Endodermal cell (in vitro differentiated cells): ENCODE data around the gene IL11RA. TPM values are rescaled to one million over a fixed set of nuclear protein-coding genes. Genes with fewer than 3 reads are reported as not detected.
A peak's percentile ranks its signal among the peaks of the same experiment; 100 is the strongest.

ENCODE experiments used
- DNase-seq: peaks from one replicate; pipeline ENCODE4 v3.0.0-alpha.2; 2017
- H3K27ac ChIP-seq: 2 replicates; pipeline ENCODE4 v1.5.1; 2013; ENCODE audit warnings: mild to moderate bottlenecking, low read depth, low read length, moderate library complexity
- H3K27me3 ChIP-seq: 2 replicates; pipeline ENCODE4 v1.6.1; 2013; ENCODE audit warnings: mild to moderate bottlenecking, low read length, moderate library complexity; ENCODE audit not compliant: insufficient read depth, control insufficient read depth, poor library complexity, severe bottlenecking
- H3K36me3 ChIP-seq: 2 replicates; pipeline ENCODE4 v1.7.0; 2013; ENCODE audit warnings: mild to moderate bottlenecking, low read length, moderate library complexity; ENCODE audit not compliant: control insufficient read depth, insufficient read depth
- H3K4me1 ChIP-seq: one replicate; pipeline ENCODE4 v1.7.0; 2013; ENCODE audit warnings: low read length; ENCODE audit not compliant: control insufficient read depth, insufficient read depth
- H3K4me3 ChIP-seq: 2 replicates; pipeline ENCODE4 v1.5.1; 2013; ENCODE audit warnings: mild to moderate bottlenecking, low read length, moderate library complexity
- H3K9ac ChIP-seq: 2 replicates; pipeline ENCODE4 v1.6.1; 2013; ENCODE audit warnings: mild to moderate bottlenecking, low read length, moderate library complexity; ENCODE audit not compliant: poor library complexity, severe bottlenecking; ENCODE audit errors: extremely low read depth
- H3K9me3 ChIP-seq: 2 replicates; pipeline ENCODE4 v1.6.1; 2013; ENCODE audit warnings: mild to moderate bottlenecking, low read length, moderate library complexity; ENCODE audit not compliant: control insufficient read depth
- H3K27ac Mint-ChIP-seq: 2 replicates; pipeline ENCODE4 v1.8.0; 2020; ENCODE audit warnings: mixed read lengths
- H3K27me3 Mint-ChIP-seq: 2 replicates; pipeline ENCODE4 v1.8.0; 2021; ENCODE audit warnings: mild to moderate bottlenecking, mixed read lengths; ENCODE audit not compliant: insufficient read depth
- H3K36me3 Mint-ChIP-seq: 2 replicates; pipeline ENCODE4 v1.8.0; 2020; ENCODE audit warnings: low read depth, mixed read lengths
- H3K4me1 Mint-ChIP-seq: 2 replicates; pipeline ENCODE4 v1.8.0; 2020; ENCODE audit warnings: mixed read lengths
- H3K4me3 Mint-ChIP-seq: 2 replicates; pipeline ENCODE4 v1.8.0; 2020; ENCODE audit warnings: mild to moderate bottlenecking, moderate library complexity, mixed read lengths
- H3K9me3 Mint-ChIP-seq: 2 replicates; pipeline ENCODE4 v1.8.0; 2020; ENCODE audit warnings: mild to moderate bottlenecking, mixed read lengths
- CTCF ChIP-seq: fragments of 200-600 bp; sonication (generic); conservative IDR thresholded peaks from 2 replicates; pipeline ENCODE4 v1.5.0; 2021; ENCODE audit warnings: antibody characterized with exemption, mild to moderate bottlenecking
- WGBS, 2 experiments: methylation state at CpG; one replicate each; pipeline versions ENCODE4 v1.1.5 to v1.1.7; 2013; ENCODE audit warnings: missing lambda C conversion rate in 2 of 2, mixed read lengths in 1 of 2; ENCODE audit not compliant: insufficient coverage in 1 of 2, insufficient read length in 1 of 2; 5-methylcytosine and 5-hydroxymethylcytosine counted together
- total RNA-seq, 2 donors: library from RNA; stranded (reverse); fragmentation: NEBNext Ultra II Directional in 1 of 2; extraction: Animal tissue kit (Norgen Biotek cat#: 25700) in 1 of 2; gene quantifications; 2 replicates in 1 of 2; 3 replicates in 1 of 2; pipeline ENCODE4 v1.2.1, GENCODE V29; 2021

The IL11RA gene
- total RNA-seq, 2 donors from 2014 or later = 6.9 to 12.7 TPM

- Histone ChIP-seq H3K27ac (no peak overlapping the region), H3K4me1 (peaks cover 7% of the 10 kb centered on the region), H3K4me3 (peak overlapping the region; percentile 62), H3K36me3 (peaks cover 13% of the 10 kb centered on the region), H3K9me3 (peaks cover 13% of the 10 kb centered on the region), H3K9ac (no peak overlapping the region), H3K27me3 (no peaks in the 10 kb centered on the region)
- H3K9me3 Mint-ChIP-seq = peaks cover 16% of the 10 kb centered on the region
- H3K36me3 Mint-ChIP-seq = peaks cover 20% of the 10 kb centered on the region
- no peak for TF ChIP-seq CTCF
- H3K27me3 Mint-ChIP-seq = peaks cover 9% of the 10 kb centered on the region
- no peak overlapping the region for H3K4me3 Mint-ChIP-seq
- no peak for DNase-seq
- 94 to 96% methylated on average over 3 to 5 of the region's 5 CpGs for WGBS, 2 experiments
- H3K4me1 Mint-ChIP-seq = peaks cover 26% of the 10 kb centered on the region
- no peak overlapping the region for H3K27ac Mint-ChIP-seq
Observed at GRCh38 chr9:34669809-34670562, 18.0 kb downstream of the IL11RA start.

GRCh38 chr9:34671307-34671706 is 19.3 kb downstream of the IL11RA start:
- TF ChIP-seq CTCF = no peak
- Histone ChIP-seq H3K36me3 (peaks cover 13% of the 10 kb centered on the region), H3K27me3 (no peaks in the 10 kb centered on the region), H3K9ac (no peak overlapping the region), H3K4me3 (no peak overlapping the region), H3K27ac (no peak overlapping the region), H3K4me1 (peaks cover 7% of the 10 kb centered on the region), H3K9me3 (peaks cover 13% of the 10 kb centered on the region)
- no peak for DNase-seq
- Mint-ChIP-seq H3K27ac (no peak overlapping the region), H3K4me3 (no peak overlapping the region), H3K9me3 (peaks cover 16% of the 10 kb centered on the region), H3K36me3 (peaks cover 20% of the 10 kb centered on the region), H3K27me3 (peaks cover 9% of the 10 kb centered on the region), H3K4me1 (peaks cover 26% of the 10 kb centered on the region)
- 100% methylated on average over 1 of the region's 1 CpG; no CpG with 5 or more reads in 1 of the 2 experiments for whole genome bisulfite sequencing, 2 experiments

- DNase-seq = no peak
- Histone ChIP-seq H3K4me1 (no peaks in the 10 kb centered on the region), H3K27ac (no peak overlapping the region), H3K36me3 (peaks cover 8% of the 10 kb centered on the region), H3K9me3 (peaks cover 8% of the 10 kb centered on the region), H3K27me3 (no peaks in the 10 kb centered on the region), H3K9ac (no peak overlapping the region), H3K4me3 (no peak overlapping the region)
- 91 to 100% methylated on average over 1 to 3 of the region's 3 CpGs for WGBS, 2 experiments
- H3K9me3 Mint-ChIP-seq = peaks cover 12% of the 10 kb centered on the region
- no peak overlapping the region for H3K4me3 Mint-ChIP-seq
- no peak overlapping the region for H3K27ac Mint-ChIP-seq
- H3K36me3 Mint-ChIP-seq = peaks cover 19% of the 10 kb centered on the region
- no peak for TF ChIP-seq CTCF
- H3K4me1 Mint-ChIP-seq = peaks cover 8% of the 10 kb centered on the region
- peaks cover 9% of the 10 kb centered on the region for H3K27me3 Mint-ChIP-seq
Observed at GRCh38 chr9:34674440-34674839, 22.5 kb downstream of the IL11RA start.
